GM06990 (cell line): ENCODE data around the gene PHAF1.

Experiments
- DNase-seq: peaks from one replicate; pipeline ENCODE4 v3.0.0-alpha.2; 2011; ENCODE audit not compliant: insufficient read length; ENCODE audit errors: extremely low read depth
- H3K27me3 ChIP-seq: replicated peaks from 2 replicates; pipeline ENCODE4 v1.6.0; 2011; ENCODE audit warnings: low read length; ENCODE audit not compliant: control insufficient read depth, insufficient read depth
- H3K36me3 ChIP-seq: 2 replicates; pipeline ENCODE4 v1.5.1; 2011; ENCODE audit warnings: low read length; ENCODE audit not compliant: control insufficient read depth, insufficient read depth
- H3K4me3 ChIP-seq: replicated peaks from 2 replicates; pipeline ENCODE4 v1.5.1; 2011; ENCODE audit warnings: low read depth, mild to moderate bottlenecking, control low read depth, low read length
- TF ChIP-seq, protein P1 (sequence below): IDR thresholded peaks from 2 replicates; pipeline ENCODE4 v1.5.1; 2011; ENCODE audit warnings: low read length, control low read depth, mild to moderate bottlenecking, inconsistent platforms; ENCODE audit not compliant: insufficient read depth, poor library complexity, severe bottlenecking

PHAF1 gene

GRCh38 chr16:67077871-67078270, 31.9 kb upstream of the PHAF1 start:
- Histone ChIP-seq H3K36me3 (peaks cover 2% of the 10 kb centered on the region; the same call in 1 of the 2 replicates), H3K4me3 (no peak overlapping the region), H3K27me3 (no peaks in the 10 kb centered on the region)
- no peak for DNase-seq
- TF ChIP-seq, protein P1, sequence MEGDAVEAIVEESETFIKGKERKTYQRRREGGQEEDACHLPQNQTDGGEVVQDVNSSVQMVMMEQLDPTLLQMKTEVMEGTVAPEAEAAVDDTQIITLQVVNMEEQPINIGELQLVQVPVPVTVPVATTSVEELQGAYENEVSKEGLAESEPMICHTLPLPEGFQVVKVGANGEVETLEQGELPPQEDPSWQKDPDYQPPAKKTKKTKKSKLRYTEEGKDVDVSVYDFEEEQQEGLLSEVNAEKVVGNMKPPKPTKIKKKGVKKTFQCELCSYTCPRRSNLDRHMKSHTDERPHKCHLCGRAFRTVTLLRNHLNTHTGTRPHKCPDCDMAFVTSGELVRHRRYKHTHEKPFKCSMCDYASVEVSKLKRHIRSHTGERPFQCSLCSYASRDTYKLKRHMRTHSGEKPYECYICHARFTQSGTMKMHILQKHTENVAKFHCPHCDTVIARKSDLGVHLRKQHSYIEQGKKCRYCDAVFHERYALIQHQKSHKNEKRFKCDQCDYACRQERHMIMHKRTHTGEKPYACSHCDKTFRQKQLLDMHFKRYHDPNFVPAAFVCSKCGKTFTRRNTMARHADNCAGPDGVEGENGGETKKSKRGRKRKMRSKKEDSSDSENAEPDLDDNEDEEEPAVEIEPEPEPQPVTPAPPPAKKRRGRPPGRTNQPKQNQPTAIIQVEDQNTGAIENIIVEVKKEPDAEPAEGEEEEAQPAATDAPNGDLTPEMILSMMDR, result no peak

DNA sequence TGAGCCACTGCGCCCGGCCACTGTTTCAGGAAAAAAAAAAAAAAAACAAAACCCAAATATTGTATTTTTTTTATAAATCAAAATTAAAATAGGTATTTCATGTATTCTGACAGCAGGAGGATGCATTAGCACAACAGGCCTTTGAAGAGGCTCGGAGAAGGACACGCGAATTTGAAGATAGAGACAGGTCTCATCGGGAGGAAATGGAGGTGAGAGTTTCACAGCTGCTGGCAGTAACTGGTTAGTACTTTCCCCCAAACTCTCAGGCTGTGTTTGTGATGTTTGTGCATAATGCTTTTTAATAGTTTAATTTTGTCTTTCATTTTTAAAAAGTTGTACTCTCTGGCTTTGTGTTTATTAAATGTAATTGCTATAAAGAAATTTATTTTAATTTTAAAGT, 27.6 kb upstream of the PHAF1 start:
- TF ChIP-seq, protein P1, result no peak
- no peak for DNase-seq
- no peaks in the 10 kb centered on the region for H3K27me3 ChIP-seq
- H3K4me3 ChIP-seq, result no peak overlapping the region
- no peaks in the 10 kb centered on the region; the same call in 1 of the 2 replicates for H3K36me3 ChIP-seq

GRCh38 chr16:67082891-67083290, 26.9 kb upstream of the PHAF1 start:
- no peaks in the 10 kb centered on the region for H3K27me3 ChIP-seq
- no peak overlapping the region for H3K4me3 ChIP-seq
- no peak for DNase-seq
- TF ChIP-seq, protein P1, result no peak
- no peaks in the 10 kb centered on the region; the same call in 1 of the 2 replicates for H3K36me3 ChIP-seq

DNA sequence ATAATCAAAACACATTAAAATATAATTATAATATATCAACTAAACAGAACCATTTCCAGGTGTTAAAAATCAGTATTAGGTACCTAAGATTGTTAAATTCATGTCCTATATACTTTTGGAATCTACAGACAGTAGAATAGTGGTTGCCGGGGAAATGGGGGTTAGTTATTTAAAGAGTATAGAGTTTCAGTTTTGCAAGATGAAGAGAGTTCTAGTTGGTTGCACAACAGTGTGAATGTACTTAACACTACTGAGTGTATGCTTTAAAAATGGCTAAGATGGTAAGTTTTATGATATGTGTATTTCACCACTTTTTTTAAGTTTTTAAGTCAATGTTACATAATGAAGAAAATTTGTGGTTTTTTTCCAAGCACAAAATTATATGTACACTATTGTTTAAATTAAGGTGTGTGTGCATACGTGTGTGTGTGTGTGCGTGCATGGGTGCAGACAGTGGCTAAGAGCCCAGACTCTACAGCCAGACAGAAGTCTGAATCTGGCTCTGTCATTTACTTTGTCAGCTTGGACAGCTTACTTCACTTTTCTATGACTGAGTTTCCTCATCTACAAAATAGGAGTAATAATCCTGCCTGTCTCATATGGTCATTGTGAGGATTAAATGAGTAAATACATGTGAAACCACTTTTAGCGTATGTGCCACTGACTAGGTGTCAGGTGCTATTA, 25.3 kb upstream of the PHAF1 start:
- H3K36me3 ChIP-seq, result peaks cover 2% of the 10 kb centered on the region; the same call in 1 of the 2 replicates
- peak; percentile 30 for DNase-seq
- TF ChIP-seq, protein P1, result no peak
- no peaks in the 10 kb centered on the region for H3K27me3 ChIP-seq
- no peak overlapping the region for H3K4me3 ChIP-seq

- TF ChIP-seq, protein P1, result no peak
- H3K4me3 ChIP-seq, result no peak overlapping the region
- no peak for DNase-seq
- no peaks in the 10 kb centered on the region for H3K27me3 ChIP-seq
- peaks cover 2% of the 10 kb centered on the region; the same call in 1 of the 2 replicates for H3K36me3 ChIP-seq
These were observed 22.9 kb upstream of the PHAF1 start for GRCh38 chr16:67086822-67087221.
